Measurements from ENCODE around the gene PCLO.

Gene PCLO, protein sequence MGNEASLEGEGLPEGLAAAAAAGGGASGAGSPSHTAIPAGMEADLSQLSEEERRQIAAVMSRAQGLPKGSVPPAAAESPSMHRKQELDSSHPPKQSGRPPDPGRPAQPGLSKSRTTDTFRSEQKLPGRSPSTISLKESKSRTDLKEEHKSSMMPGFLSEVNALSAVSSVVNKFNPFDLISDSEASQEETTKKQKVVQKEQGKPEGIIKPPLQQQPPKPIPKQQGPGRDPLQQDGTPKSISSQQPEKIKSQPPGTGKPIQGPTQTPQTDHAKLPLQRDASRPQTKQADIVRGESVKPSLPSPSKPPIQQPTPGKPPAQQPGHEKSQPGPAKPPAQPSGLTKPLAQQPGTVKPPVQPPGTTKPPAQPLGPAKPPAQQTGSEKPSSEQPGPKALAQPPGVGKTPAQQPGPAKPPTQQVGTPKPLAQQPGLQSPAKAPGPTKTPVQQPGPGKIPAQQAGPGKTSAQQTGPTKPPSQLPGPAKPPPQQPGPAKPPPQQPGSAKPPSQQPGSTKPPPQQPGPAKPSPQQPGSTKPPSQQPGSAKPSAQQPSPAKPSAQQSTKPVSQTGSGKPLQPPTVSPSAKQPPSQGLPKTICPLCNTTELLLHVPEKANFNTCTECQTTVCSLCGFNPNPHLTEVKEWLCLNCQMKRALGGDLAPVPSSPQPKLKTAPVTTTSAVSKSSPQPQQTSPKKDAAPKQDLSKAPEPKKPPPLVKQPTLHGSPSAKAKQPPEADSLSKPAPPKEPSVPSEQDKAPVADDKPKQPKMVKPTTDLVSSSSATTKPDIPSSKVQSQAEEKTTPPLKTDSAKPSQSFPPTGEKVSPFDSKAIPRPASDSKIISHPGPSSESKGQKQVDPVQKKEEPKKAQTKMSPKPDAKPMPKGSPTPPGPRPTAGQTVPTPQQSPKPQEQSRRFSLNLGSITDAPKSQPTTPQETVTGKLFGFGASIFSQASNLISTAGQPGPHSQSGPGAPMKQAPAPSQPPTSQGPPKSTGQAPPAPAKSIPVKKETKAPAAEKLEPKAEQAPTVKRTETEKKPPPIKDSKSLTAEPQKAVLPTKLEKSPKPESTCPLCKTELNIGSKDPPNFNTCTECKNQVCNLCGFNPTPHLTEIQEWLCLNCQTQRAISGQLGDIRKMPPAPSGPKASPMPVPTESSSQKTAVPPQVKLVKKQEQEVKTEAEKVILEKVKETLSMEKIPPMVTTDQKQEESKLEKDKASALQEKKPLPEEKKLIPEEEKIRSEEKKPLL (N-terminal part only)

DNA sequence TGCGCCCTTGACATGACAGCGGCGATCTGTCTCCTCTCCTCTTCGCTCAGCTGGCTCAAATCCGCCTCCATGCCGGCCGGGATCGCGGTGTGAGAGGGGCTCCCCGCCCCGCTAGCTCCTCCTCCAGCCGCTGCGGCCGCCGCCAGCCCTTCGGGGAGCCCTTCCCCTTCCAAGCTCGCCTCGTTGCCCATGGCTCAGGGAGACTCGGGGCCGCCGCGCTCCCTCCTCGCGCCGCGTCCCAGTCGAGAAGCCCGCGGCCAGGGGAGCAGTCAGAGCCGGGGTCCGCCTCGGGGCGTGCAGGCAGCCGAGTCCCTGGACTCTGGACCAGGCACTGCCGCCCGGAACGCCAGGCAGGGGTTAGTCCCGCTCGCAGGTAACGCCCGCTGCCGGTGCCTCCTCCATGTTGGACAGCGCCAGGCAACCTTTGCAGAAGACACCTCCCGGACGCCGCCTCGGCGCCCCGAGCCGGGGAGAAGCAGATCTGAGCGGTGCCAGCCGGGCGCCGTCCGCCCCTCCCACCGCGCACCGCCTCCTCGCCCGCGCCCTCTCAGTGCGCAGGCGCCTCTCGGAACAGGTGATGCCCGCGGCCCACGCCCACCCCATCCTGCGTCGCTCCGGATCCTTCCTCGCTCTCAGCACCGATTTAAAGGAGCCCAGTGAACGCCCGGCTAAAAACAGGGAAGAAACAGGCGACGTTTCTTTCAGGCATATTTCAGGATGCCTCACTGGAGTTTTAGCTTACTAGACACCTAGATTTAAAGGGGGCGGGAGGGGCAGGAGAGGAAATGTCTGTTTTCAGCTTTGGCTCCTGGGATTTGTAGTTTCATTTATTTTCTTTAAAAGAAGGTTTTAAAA is at the start of gene PCLO:
Gene PCLO (minus strand): TSS at position 483 of the 855 bp plus-strand sequence. CDS start 292 bp downstream, at position 191.
- H3K4me3 ChIP-seq (ENCODE audit: control insufficient read depth, low read depth, low read length), result peak within 1 kb of the TSS; percentile 40
- TF ChIP-seq, protein P1, sequence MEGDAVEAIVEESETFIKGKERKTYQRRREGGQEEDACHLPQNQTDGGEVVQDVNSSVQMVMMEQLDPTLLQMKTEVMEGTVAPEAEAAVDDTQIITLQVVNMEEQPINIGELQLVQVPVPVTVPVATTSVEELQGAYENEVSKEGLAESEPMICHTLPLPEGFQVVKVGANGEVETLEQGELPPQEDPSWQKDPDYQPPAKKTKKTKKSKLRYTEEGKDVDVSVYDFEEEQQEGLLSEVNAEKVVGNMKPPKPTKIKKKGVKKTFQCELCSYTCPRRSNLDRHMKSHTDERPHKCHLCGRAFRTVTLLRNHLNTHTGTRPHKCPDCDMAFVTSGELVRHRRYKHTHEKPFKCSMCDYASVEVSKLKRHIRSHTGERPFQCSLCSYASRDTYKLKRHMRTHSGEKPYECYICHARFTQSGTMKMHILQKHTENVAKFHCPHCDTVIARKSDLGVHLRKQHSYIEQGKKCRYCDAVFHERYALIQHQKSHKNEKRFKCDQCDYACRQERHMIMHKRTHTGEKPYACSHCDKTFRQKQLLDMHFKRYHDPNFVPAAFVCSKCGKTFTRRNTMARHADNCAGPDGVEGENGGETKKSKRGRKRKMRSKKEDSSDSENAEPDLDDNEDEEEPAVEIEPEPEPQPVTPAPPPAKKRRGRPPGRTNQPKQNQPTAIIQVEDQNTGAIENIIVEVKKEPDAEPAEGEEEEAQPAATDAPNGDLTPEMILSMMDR (conservative IDR thresholded peaks at IDR 0.05; ENCODE audit: control insufficient read depth, insufficient read depth, low read depth, low read length), result no peak
- DNase-seq (ENCODE audit: low read depth), result peak; percentile 3

DNA sequence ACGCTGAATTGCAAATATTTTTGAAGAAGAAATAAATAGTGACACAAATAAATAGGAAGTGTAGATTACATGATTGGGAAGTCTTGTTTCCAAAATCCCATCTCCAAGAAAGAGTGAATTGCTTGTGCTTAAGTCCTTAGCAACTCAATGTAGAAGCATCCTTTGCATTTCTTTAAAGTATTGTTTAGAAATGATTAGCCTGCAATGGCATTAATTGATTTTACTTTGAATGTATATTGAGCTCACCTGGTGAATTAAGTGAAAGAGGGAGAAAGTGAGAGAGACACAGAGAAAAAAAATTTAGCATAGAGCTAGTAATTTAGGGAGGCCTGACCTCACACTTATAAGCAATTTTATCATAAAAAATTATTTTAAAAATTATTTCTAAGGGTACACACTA is 49.0 kb upstream of the PCLO start:
- no peak overlapping the region for H3K4me3 ChIP-seq (ENCODE audit: control insufficient read depth, low read depth, low read length)
- DNase-seq (ENCODE audit: low read depth), result no peak
- TF ChIP-seq, protein P1 (conservative IDR thresholded peaks at IDR 0.05; ENCODE audit: control insufficient read depth, insufficient read depth, low read depth, low read length), result no peak

DNA sequence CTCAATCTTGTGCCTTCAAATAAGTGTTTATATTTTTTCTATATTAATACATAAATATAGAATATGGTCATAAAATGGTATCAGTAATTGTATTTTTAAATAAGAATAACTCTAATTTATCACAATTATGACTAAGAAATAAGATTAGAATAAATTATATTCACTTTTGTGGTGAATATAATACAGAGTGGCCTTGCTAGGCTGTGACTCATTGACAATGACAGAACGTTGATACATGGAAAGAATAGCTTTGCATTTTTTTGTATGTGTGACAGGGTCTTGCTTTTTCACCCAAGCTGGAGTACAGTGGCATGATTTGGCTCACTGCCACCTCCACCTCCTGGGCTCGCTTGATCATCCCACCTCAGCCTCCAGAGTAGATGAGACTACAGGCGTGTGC is 47.8 kb upstream of the PCLO start:
- no peak overlapping the region for H3K4me3 ChIP-seq (ENCODE audit: control insufficient read depth, low read depth, low read length)
- TF ChIP-seq, protein P1 (conservative IDR thresholded peaks at IDR 0.05; ENCODE audit: control insufficient read depth, insufficient read depth, low read depth, low read length), result no peak
- DNase-seq (ENCODE audit: low read depth), result no peak

DNA sequence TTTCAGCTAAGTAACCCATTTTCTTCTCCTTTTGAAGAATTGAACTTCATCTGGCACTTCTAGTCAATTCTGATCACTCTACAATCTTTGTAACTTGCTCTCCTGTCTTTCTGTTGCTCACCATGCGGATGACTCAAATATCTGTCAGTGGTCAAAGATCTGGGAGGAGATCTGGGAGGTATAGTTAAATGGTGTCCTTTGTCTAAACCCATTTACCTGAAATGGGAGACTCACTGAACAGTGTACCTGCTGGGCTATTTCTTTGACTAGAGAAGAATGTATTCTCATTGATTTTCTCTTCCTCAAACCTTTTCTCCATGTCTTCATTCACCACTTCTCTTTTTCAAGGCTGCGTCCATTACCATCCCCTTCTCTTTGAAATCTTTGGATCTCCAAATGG is 42.0 kb upstream of the PCLO start:
- TF ChIP-seq, protein P1 (conservative IDR thresholded peaks at IDR 0.05; ENCODE audit: control insufficient read depth, insufficient read depth, low read depth, low read length), result no peak
- no peak overlapping the region for H3K4me3 ChIP-seq (ENCODE audit: control insufficient read depth, low read depth, low read length)
- no peak for DNase-seq (ENCODE audit: low read depth)

DNA sequence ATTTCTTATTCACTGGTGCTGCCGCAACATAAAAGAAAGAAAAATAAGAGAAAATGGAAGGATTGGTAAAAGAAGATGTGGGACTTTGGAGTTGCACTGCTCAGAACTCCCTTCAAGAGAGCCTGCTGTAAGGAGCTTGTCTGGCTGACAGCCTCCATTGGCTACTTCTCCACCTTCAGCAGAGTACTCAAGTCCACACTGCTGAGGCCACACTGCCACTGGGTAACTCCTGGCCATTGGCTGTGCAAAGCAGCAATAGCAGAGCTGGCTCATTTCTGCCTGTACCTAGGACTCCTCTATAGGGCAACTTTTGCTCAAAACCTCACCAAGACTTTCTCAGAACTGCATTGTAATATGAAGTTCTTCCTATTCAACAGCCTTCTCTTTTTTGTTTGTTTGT is 38.7 kb upstream of the PCLO start:
- H3K4me3 ChIP-seq (ENCODE audit: control insufficient read depth, low read depth, low read length), result no peak overlapping the region
- TF ChIP-seq, protein P1 (conservative IDR thresholded peaks at IDR 0.05; ENCODE audit: control insufficient read depth, insufficient read depth, low read depth, low read length), result no peak
- DNase-seq (ENCODE audit: low read depth), result no peak

Data from fibroblast of mammary gland (primary cell).